HPDE6-E6E7 (cell line): ENCODE measurements around the gene PDZRN4.
"Not testable (repeated sequence)": the region's sequence is repeated elsewhere in the genome, so short reads cannot be mapped to it uniquely, and the experiment has no call there.

ENCODE experiments used
- DNase-seq: peaks from one replicate; pipeline ENCODE4 v3.0.0; 2011; ENCODE audit warnings: missing footprints; ENCODE audit errors: extremely low spot score

PDZRN4 gene

GRCh38 chr12:41557344-41557743 lies 369.2 kb downstream of the PDZRN4 start:
- DNase-seq, result no peak

- no peak for DNase-seq
Observed at GRCh38 chr12:41558671-41559070, 370.6 kb downstream of the PDZRN4 start.

- no peak for DNase-seq
Observed at GRCh38 chr12:41563051-41563450, 374.9 kb downstream of the PDZRN4 start.

GRCh38 chr12:41564816-41565215 lies 376.7 kb downstream of the PDZRN4 start:
- DNase-seq, result no peak

GRCh38 chr12:41566703-41567102 lies 378.6 kb downstream of the PDZRN4 start:
- no peak for DNase-seq

GRCh38 chr12:41573445-41573844 lies 385.3 kb downstream of the PDZRN4 start:
- DNase-seq, result no peak

GRCh38 chr12:41576925-41577324 lies 388.8 kb downstream of the PDZRN4 start:
- no peak for DNase-seq

GRCh38 chr12:41577995-41578394 lies 389.9 kb downstream of the PDZRN4 start:
- no peak for DNase-seq

- no peak for DNase-seq
Observed at GRCh38 chr12:41585784-41586183, 397.7 kb downstream of the PDZRN4 start.

GRCh38 chr12:41587574-41587973 lies 399.5 kb downstream of the PDZRN4 start:
- DNase-seq, result no peak

GRCh38 chr12:41589878-41590277 lies 401.8 kb downstream of the PDZRN4 start:
- DNase-seq, result no peak

GRCh38 chr12:41596190-41596589 lies 408.1 kb downstream of the PDZRN4 start:
- no peak for DNase-seq

GRCh38 chr12:41604830-41605229 lies 416.7 kb downstream of the PDZRN4 start:
- no peak for DNase-seq

GRCh38 chr12:41605545-41606305 lies 417.6 kb downstream of the PDZRN4 start:
- no peak for DNase-seq

GRCh38 chr12:41606468-41607445 lies 418.6 kb downstream of the PDZRN4 start:
- no peak for DNase-seq

GRCh38 chr12:41612892-41613557 lies 424.9 kb downstream of the PDZRN4 start:
- DNase-seq, result no peak

- DNase-seq, result not testable (repeated sequence)
Observed at GRCh38 chr12:41615174-41615573, 427.1 kb downstream of the PDZRN4 start.

GRCh38 chr12:41619705-41620104 lies 431.6 kb downstream of the PDZRN4 start:
- no peak for DNase-seq

GRCh38 chr12:41621291-41621690 lies 433.2 kb downstream of the PDZRN4 start:
- DNase-seq, result no peak
